K562 (cell line): ENCODE measurements around the gene SIGLEC6. TPM values are rescaled to one million over a fixed set of nuclear protein-coding genes. Genes with fewer than 3 reads are reported as not detected.

ENCODE experiments used
- BCLAF1 ChIP-seq, 2 experiments: fragments of 450-650 bp in 1 of 2; IDR thresholded peaks; 2 replicates each; pipeline ENCODE4 v1.6.1; 2011 to 2017; ENCODE audit warnings: low read depth in 2 of 2, antibody characterized with exemption in 1 of 2, borderline replicate concordance in 1 of 2, low read length in 1 of 2, mild to moderate bottlenecking in 1 of 2, mixed read lengths in 1 of 2; ENCODE audit not compliant: control insufficient read depth in 1 of 2
- CSDE1 ChIP-seq, 2 experiments: fragments of 450-650 bp; IDR thresholded peaks; 2 replicates each; pipeline ENCODE4 v1.6.1; 2016; ENCODE audit warnings: mild to moderate bottlenecking in 1 of 2
- FOXM1 ChIP-seq, 2 experiments: fragments of 450-650 bp in 1 of 2; sonication (generic) in 1 of 2; formaldehyde crosslinking in 1 of 2; IDR thresholded peaks; 2 replicates each; pipeline versions ENCODE4 v1.6.1 to v1.9.0; 2017 to 2022; ENCODE audit warnings: low read depth in 2 of 2, mild to moderate bottlenecking in 2 of 2, missing genetic modification reagents in 1 of 2, moderate library complexity in 1 of 2
- HCFC1 ChIP-seq: IDR thresholded peaks from 2 replicates; pipeline ENCODE4 v1.6.1; 2012; ENCODE audit warnings: low read depth, low read length, improper control_type of control experiment
- HNRNPLL ChIP-seq: fragments of 200-400 bp; formaldehyde crosslinking; IDR thresholded peaks from 2 replicates; pipeline ENCODE4 v1.6.1; 2017; ENCODE audit warnings: low read length, low read depth, mild to moderate bottlenecking; ENCODE audit not compliant: poor library complexity, severe bottlenecking
- MEIS2 ChIP-seq: fragments of 450-650 bp; IDR thresholded peaks from 2 replicates; pipeline ENCODE4 v1.6.1; 2014; ENCODE audit warnings: mild to moderate bottlenecking; ENCODE audit not compliant: partially characterized antibody
- NCOA1 ChIP-seq: fragments of 450-650 bp; IDR thresholded peaks from 2 replicates; pipeline ENCODE4 v1.6.1; 2016; ENCODE audit warnings: low read depth
- POLR2H ChIP-seq: IDR thresholded peaks from 2 replicates; pipeline ENCODE4 v1.6.1; 2016; ENCODE audit warnings: missing genetic modification characterization, low read depth, mild to moderate bottlenecking, control low read depth, missing compliant biosample characterization, moderate library complexity
- RCOR1 ChIP-seq, 2 experiments: IDR thresholded peaks; 2 replicates each; pipeline ENCODE4 v1.6.1; 2012; ENCODE audit warnings: low read depth in 2 of 2, low read length in 2 of 2, borderline replicate concordance in 1 of 2, improper control_type of control experiment in 1 of 2
- TEAD1 ChIP-seq, 2 experiments: fragments of 450-650 bp in 1 of 2; sonication (generic) in 1 of 2; formaldehyde crosslinking; IDR thresholded peaks; 2 replicates each; pipeline versions ENCODE4 v1.4.0 to v1.8.0; 2020 to 2022; ENCODE audit warnings: mild to moderate bottlenecking in 2 of 2, missing genetic modification reagents in 1 of 2
- TFAP4 ChIP-seq: sonication (generic); formaldehyde crosslinking; IDR thresholded peaks from 2 replicates; pipeline ENCODE4 v1.8.0; 2022; ENCODE audit warnings: missing genetic modification reagents, mild to moderate bottlenecking, moderate library complexity, borderline replicate concordance
- ZNF79 ChIP-seq: fragments of 250-450 bp; sonication (Bioruptor Pico); IDR thresholded peaks from 2 replicates; pipeline ENCODE4 v1.4.0; 2020; ENCODE audit warnings: low read depth, mild to moderate bottlenecking, moderate library complexity
- polyA plus RNA-seq, 8 experiments: library from polyadenylated mRNA; depleted of rRNA in 4 of 8; stranded (reverse) in 5 of 8; unstranded in 3 of 8; fragments of >200 nt; fragmentation: Nextera tagmentation in 2 of 8; fragmentation: Illumina TruSeq in 1 of 8; extraction: Ambion mirVana in 2 of 8; extraction: Trizol in 1 of 8; gene quantifications; 2 replicates each; pipeline versions ENCODE4 v1.2.1 to v1.2.3, GENCODE V29; 2011 to 2014; ENCODE audit warnings: inconsistent platforms in 1 of 8, missing spikeins in 1 of 8
- total RNA-seq, 7 experiments: library from RNA; depleted of rRNA in 6 of 7; stranded (reverse); fragments of >200 nt in 6 of 7; fragmentation: Illumina TruSeq in 2 of 7; extraction: Trizol in 2 of 7; gene quantifications; 2 replicates each; pipeline versions ENCODE4 v1.2.1 to v1.2.3, GENCODE V29; 2011 to 2021; ENCODE audit warnings: low replicate concordance in 1 of 7
- TF ChIP-seq, protein P1 (sequence below): fragments of 250-450 bp; sonication (Bioruptor Pico); IDR thresholded peaks from 2 replicates; pipeline ENCODE4 v1.5.0; 2021
- TF ChIP-seq, protein P2 (sequence below): fragments of 200-400 bp; formaldehyde crosslinking; IDR thresholded peaks from 2 replicates; pipeline ENCODE4 v1.6.1; 2017; ENCODE audit warnings: mild to moderate bottlenecking, low read depth, low read length, moderate library complexity
- TF ChIP-seq, protein P3 (sequence below): fragments of 450-650 bp; IDR thresholded peaks from 2 replicates; pipeline ENCODE4 v1.6.1; 2014; ENCODE audit warnings: low read depth, mild to moderate bottlenecking, moderate library complexity, borderline replicate concordance

SIGLEC6 gene
- total and polyA plus RNA-seq, 9 of the 15 experiments (the other 6 are each of a cell fraction or from before 2014, with no cell fraction given), result 0.03 to 17.5 (median 0.71) TPM

DNA sequence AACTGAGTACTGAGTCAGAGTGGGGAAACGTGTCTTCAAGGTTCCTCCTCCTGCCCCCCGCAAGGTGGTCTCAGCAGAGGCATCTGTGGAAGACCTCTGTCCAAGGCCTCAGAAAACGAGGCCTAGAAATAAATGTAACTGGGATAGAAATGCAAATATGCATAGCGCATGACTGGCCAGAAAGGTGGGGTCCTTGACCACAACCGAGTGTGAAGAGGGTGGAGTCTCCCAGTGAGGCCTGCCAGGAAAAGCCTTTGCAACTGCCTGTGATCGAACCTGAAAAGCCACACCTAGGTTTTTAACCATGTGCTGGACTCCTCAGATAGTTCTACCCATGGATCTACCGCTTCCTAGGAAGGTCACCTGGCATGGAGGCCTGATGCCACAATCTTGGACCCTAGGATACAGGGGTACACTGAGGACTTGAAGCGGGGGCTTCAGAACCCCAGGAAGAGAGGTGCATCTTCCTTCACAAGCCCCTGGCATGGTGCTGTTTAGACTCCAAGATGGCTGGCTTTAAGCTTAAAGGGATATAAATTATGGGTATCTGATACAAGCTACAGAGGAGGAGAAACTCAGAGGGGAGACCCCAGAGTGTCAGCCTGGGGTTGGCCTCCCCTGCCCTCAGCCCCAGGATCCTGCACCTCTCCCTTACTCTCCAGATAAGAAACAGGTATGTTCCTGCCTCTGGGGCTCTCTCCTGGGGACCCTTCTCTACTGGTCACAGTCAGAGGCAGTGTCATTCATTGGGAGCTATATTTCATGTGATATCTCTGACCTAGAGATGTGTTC, 18.3 kb upstream of the SIGLEC6 start (continued):
- TF ChIP-seq BCLAF1 (IDR thresholded peaks at IDR 0.05; ENCODE audit: borderline replicate concordance in 1 of 2, control insufficient read depth in 1 of 2, low read depth in 2 of 2, low read length in 1 of 2), result no peak
- TF ChIP-seq, protein P1, sequence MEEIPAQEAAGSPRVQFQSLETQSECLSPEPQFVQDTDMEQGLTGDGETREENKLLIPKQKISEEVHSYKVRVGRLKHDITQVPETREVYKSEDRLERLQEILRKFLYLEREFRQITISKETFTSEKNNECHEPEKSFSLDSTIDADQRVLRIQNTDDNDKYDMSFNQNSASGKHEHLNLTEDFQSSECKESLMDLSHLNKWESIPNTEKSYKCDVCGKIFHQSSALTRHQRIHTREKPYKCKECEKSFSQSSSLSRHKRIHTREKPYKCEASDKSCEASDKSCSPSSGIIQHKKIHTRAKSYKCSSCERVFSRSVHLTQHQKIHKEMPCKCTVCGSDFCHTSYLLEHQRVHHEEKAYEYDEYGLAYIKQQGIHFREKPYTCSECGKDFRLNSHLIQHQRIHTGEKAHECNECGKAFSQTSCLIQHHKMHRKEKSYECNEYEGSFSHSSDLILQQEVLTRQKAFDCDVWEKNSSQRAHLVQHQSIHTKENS, result no peak
- no peak; a peak in 1 of 4 replicates for TF ChIP-seq CSDE1 (IDR thresholded peaks at IDR 0.05)
- no peak for TF ChIP-seq HCFC1
- TF ChIP-seq TFAP4 (CRISPR knock-in tag), result no peak
- TF ChIP-seq, protein P2, sequence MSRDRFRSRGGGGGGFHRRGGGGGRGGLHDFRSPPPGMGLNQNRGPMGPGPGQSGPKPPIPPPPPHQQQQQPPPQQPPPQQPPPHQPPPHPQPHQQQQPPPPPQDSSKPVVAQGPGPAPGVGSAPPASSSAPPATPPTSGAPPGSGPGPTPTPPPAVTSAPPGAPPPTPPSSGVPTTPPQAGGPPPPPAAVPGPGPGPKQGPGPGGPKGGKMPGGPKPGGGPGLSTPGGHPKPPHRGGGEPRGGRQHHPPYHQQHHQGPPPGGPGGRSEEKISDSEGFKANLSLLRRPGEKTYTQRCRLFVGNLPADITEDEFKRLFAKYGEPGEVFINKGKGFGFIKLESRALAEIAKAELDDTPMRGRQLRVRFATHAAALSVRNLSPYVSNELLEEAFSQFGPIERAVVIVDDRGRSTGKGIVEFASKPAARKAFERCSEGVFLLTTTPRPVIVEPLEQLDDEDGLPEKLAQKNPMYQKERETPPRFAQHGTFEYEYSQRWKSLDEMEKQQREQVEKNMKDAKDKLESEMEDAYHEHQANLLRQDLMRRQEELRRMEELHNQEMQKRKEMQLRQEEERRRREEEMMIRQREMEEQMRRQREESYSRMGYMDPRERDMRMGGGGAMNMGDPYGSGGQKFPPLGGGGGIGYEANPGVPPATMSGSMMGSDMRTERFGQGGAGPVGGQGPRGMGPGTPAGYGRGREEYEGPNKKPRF, result no peak
- TF ChIP-seq NCOA1, result no peak
- 0 out of 4 replicates have a peak, but pooled peaks have one; percentile 6 to 32 for TF ChIP-seq TEAD1 (CRISPR knock-in tag; IDR thresholded peaks at IDR 0.05)
- TF ChIP-seq HNRNPLL, result no peak
- peak in 1 of 2 experiments; percentile 48; a peak in 1 of 4 replicates for TF ChIP-seq RCOR1 (IDR thresholded peaks at IDR 0.05; ENCODE audit: borderline replicate concordance in 1 of 2, low read depth in 2 of 2, low read length in 2 of 2)
- TF ChIP-seq, protein P3, sequence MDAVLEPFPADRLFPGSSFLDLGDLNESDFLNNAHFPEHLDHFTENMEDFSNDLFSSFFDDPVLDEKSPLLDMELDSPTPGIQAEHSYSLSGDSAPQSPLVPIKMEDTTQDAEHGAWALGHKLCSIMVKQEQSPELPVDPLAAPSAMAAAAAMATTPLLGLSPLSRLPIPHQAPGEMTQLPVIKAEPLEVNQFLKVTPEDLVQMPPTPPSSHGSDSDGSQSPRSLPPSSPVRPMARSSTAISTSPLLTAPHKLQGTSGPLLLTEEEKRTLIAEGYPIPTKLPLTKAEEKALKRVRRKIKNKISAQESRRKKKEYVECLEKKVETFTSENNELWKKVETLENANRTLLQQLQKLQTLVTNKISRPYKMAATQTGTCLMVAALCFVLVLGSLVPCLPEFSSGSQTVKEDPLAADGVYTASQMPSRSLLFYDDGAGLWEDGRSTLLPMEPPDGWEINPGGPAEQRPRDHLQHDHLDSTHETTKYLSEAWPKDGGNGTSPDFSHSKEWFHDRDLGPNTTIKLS, result no peak
- no peak for TF ChIP-seq FOXM1 (IDR thresholded peaks at IDR 0.05; ENCODE audit: low read depth)
- TF ChIP-seq FOXM1 (CRISPR knock-in tag; IDR thresholded peaks at IDR 0.05; ENCODE audit: low read depth), result no peak
- TF ChIP-seq ZNF79 (CRISPR knock-in tag), result no peak
- TF ChIP-seq MEIS2, result peak; percentile 76
- TF ChIP-seq POLR2H (tag), result peak; percentile 37; the same call in 1 of the 2 replicates
